ENCODE data around the gene CASD1. TPM values are rescaled to one million over a fixed set of nuclear protein-coding genes. Genes with fewer than 3 reads are reported as not detected.

Gene CASD1
- polyA plus RNA-seq (ENCODE audit: low read depth in 6 of 6), result 10 to 100 TPM; 12.7 to 18.4 (median 14.8) TPM

GRCh38 chr7:94509264-94509886 is at the start of gene CASD1:
Gene CASD1, plus strand, starts transcription at chr7:94509809. Its CDS starts 276 bp downstream, at chr7:94510085.
- ATAC-seq (ENCODE audit: low read depth in 2 of 2), result peak; percentile 64 to 66
- no peaks in the 10 kb centered on the region for H3K27me3 Mint-ChIP-seq
- no peaks in the 10 kb centered on the region for H3K9me3 Mint-ChIP-seq
- H3K27ac Mint-ChIP-seq, result peak within 1 kb of the TSS in 5 of 6 donors; percentile 93 to 96 (median 95)
- H3K4me1 Mint-ChIP-seq, result peaks cover 32 to 46% (median 36%) of the 10 kb centered on the region in 3 donors
- DNase-seq, result peak; percentile 69
- no peaks in the 10 kb centered on the region for H3K36me3 Mint-ChIP-seq
- peak within 1 kb of the TSS in 6 of 8 donors; percentile 85 to 98 (median 92) for H3K4me3 Mint-ChIP-seq

- H3K27ac Mint-ChIP-seq, result no peak overlapping the region
- H3K27me3 Mint-ChIP-seq, result peaks cover 0 to 13% (median 9%) of the 10 kb centered on the region in 3 donors
- peaks cover 0 to 8% (median 6%) of the 10 kb centered on the region in 7 donors for H3K9me3 Mint-ChIP-seq
- no peak overlapping the region for H3K4me3 Mint-ChIP-seq
- no peaks in the 10 kb centered on the region for H3K4me1 Mint-ChIP-seq
- ATAC-seq (ENCODE audit: low read depth in 2 of 2) (no peak), DNase-seq (no peak)
- H3K36me3 Mint-ChIP-seq, result no peaks in the 10 kb centered on the region
Observed at GRCh38 chr7:94466516-94466915, 43.1 kb upstream of the CASD1 start.

GRCh38 chr7:94471604-94472003 is 38.0 kb upstream of the CASD1 start:
- peaks cover 9 to 20% (median 14%) of the 10 kb centered on the region in 3 donors for H3K27me3 Mint-ChIP-seq
- no peak overlapping the region for H3K4me3 Mint-ChIP-seq
- H3K4me1 Mint-ChIP-seq, result no peaks in the 10 kb centered on the region
- no peaks in the 10 kb centered on the region for H3K36me3 Mint-ChIP-seq
- no peak for ATAC-seq (ENCODE audit: low read depth in 2 of 2)
- no peak for DNase-seq
- H3K27ac Mint-ChIP-seq, result no peak overlapping the region
- peaks cover 0 to 15% (median 8%) of the 10 kb centered on the region in 7 donors for H3K9me3 Mint-ChIP-seq

GRCh38 chr7:94472608-94473007 is 37.0 kb upstream of the CASD1 start:
- H3K4me3 Mint-ChIP-seq, result no peak overlapping the region
- H3K9me3 Mint-ChIP-seq, result peaks cover 0 to 15% (median 8%) of the 10 kb centered on the region in 7 donors
- no peaks in the 10 kb centered on the region for H3K4me1 Mint-ChIP-seq
- ATAC-seq (ENCODE audit: low read depth in 2 of 2) (no peak), DNase-seq (no peak)
- H3K36me3 Mint-ChIP-seq, result no peaks in the 10 kb centered on the region
- H3K27ac Mint-ChIP-seq, result no peak overlapping the region
- peaks cover 9 to 16% (median 14%) of the 10 kb centered on the region in 3 donors for H3K27me3 Mint-ChIP-seq

- ATAC-seq (ENCODE audit: low read depth in 2 of 2), result no peak
- Mint-ChIP-seq H3K9me3 (peaks cover 0 to 9% (median 6%) of the 10 kb centered on the region in 7 donors), H3K27ac (no peak overlapping the region), H3K4me3 (no peak overlapping the region), H3K4me1 (no peaks in the 10 kb centered on the region), H3K27me3 (peaks cover 6 to 31% (median 12%) of the 10 kb centered on the region in 3 donors), H3K36me3 (no peaks in the 10 kb centered on the region)
- DNase-seq, result no peak
Observed at GRCh38 chr7:94476251-94476840, 33.3 kb upstream of the CASD1 start.

GRCh38 chr7:94477878-94478277 is 31.7 kb upstream of the CASD1 start:
- DNase-seq, result no peak
- H3K9me3 Mint-ChIP-seq, result peaks cover 0 to 2% (median 0%) of the 10 kb centered on the region in 7 donors
- no peak overlapping the region for H3K4me3 Mint-ChIP-seq
- ATAC-seq (ENCODE audit: low read depth in 2 of 2), result no peak
- no peak overlapping the region for H3K27ac Mint-ChIP-seq
- H3K4me1 Mint-ChIP-seq, result no peaks in the 10 kb centered on the region
- peaks cover 6 to 31% (median 12%) of the 10 kb centered on the region in 3 donors for H3K27me3 Mint-ChIP-seq
- H3K36me3 Mint-ChIP-seq, result no peaks in the 10 kb centered on the region

- Mint-ChIP-seq H3K9me3 (peaks cover 0 to 2% (median 0%) of the 10 kb centered on the region in 7 donors), H3K27me3 (peaks cover 8 to 34% (median 12%) of the 10 kb centered on the region in 3 donors), H3K36me3 (no peaks in the 10 kb centered on the region), H3K27ac (no peak overlapping the region), H3K4me1 (no peaks in the 10 kb centered on the region), H3K4me3 (no peak overlapping the region)
- ATAC-seq (ENCODE audit: low read depth in 2 of 2) (no peak), DNase-seq (no peak)
Observed at GRCh38 chr7:94478648-94479214, 30.9 kb upstream of the CASD1 start.

GRCh38 chr7:94481279-94481678 is 28.3 kb upstream of the CASD1 start:
- Mint-ChIP-seq H3K27me3 (peaks cover 9 to 35% (median 18%) of the 10 kb centered on the region in 3 donors), H3K4me3 (no peak overlapping the region), H3K4me1 (no peaks in the 10 kb centered on the region), H3K9me3 (peaks cover 0 to 2% (median 0%) of the 10 kb centered on the region in 7 donors), H3K36me3 (no peaks in the 10 kb centered on the region), H3K27ac (no peak overlapping the region)
- ATAC-seq (ENCODE audit: low read depth in 2 of 2), result no peak
- no peak for DNase-seq

- Mint-ChIP-seq H3K9me3 (peaks cover 0 to 2% (median 0%) of the 10 kb centered on the region in 7 donors), H3K36me3 (no peaks in the 10 kb centered on the region), H3K4me3 (no peak overlapping the region), H3K4me1 (no peaks in the 10 kb centered on the region), H3K27ac (peak overlapping the region in 1 of 6 donors; percentile 37), H3K27me3 (peaks cover 18 to 47% (median 31%) of the 10 kb centered on the region in 3 donors)
- ATAC-seq (ENCODE audit: low read depth in 2 of 2) (no peak), DNase-seq (no peak)
Observed at GRCh38 chr7:94482796-94483195, 26.8 kb upstream of the CASD1 start.

GRCh38 chr7:94483843-94484242 is 25.8 kb upstream of the CASD1 start:
- Mint-ChIP-seq H3K27ac (peak overlapping the region in 1 of 6 donors; percentile 57), H3K27me3 (peaks cover 28 to 53% (median 41%) of the 10 kb centered on the region in 3 donors), H3K36me3 (no peaks in the 10 kb centered on the region), H3K9me3 (peaks cover 0 to 3% (median 0%) of the 10 kb centered on the region in 7 donors), H3K4me3 (no peak overlapping the region), H3K4me1 (no peaks in the 10 kb centered on the region)
- ATAC-seq (ENCODE audit: low read depth in 2 of 2) (no peak), DNase-seq (no peak)

GRCh38 chr7:94486216-94486615 is 23.4 kb upstream of the CASD1 start:
- no peak overlapping the region for H3K27ac Mint-ChIP-seq
- no peak for ATAC-seq (ENCODE audit: low read depth in 2 of 2)
- no peaks in the 10 kb centered on the region for H3K36me3 Mint-ChIP-seq
- no peaks in the 10 kb centered on the region for H3K4me1 Mint-ChIP-seq
- peaks cover 0 to 3% (median 0%) of the 10 kb centered on the region in 7 donors for H3K9me3 Mint-ChIP-seq
- no peak for DNase-seq
- H3K27me3 Mint-ChIP-seq, result peaks cover 37 to 44% (median 40%) of the 10 kb centered on the region in 3 donors
- H3K4me3 Mint-ChIP-seq, result no peak overlapping the region

- no peak for DNase-seq
- Mint-ChIP-seq H3K9me3 (peaks cover 0 to 4% (median 0%) of the 10 kb centered on the region in 7 donors), H3K27me3 (peaks cover 25 to 42% (median 36%) of the 10 kb centered on the region in 3 donors), H3K27ac (no peak overlapping the region), H3K36me3 (no peaks in the 10 kb centered on the region), H3K4me3 (no peak overlapping the region), H3K4me1 (no peaks in the 10 kb centered on the region)
- ATAC-seq (ENCODE audit: low read depth in 2 of 2), result no peak
Observed at GRCh38 chr7:94491410-94491809, 18.2 kb upstream of the CASD1 start.

GRCh38 chr7:94492601-94493000 is 17.0 kb upstream of the CASD1 start:
- Mint-ChIP-seq H3K27me3 (peaks cover 22 to 35% (median 32%) of the 10 kb centered on the region in 3 donors), H3K27ac (peak overlapping the region in 1 of 6 donors; percentile 22), H3K4me1 (no peaks in the 10 kb centered on the region), H3K4me3 (no peak overlapping the region), H3K9me3 (peaks cover 0 to 11% (median 3%) of the 10 kb centered on the region in 7 donors), H3K36me3 (peaks cover 0 to 6% of the 10 kb centered on the region in 2 donors)
- DNase-seq, result no peak
- no peak for ATAC-seq (ENCODE audit: low read depth in 2 of 2)
